H1 (cell line): ENCODE measurements around the gene GLI1. TPM values are rescaled to one million over a fixed set of nuclear protein-coding genes. Genes with fewer than 3 reads are reported as not detected.

Experiments used
- CTCF ChIA-PET: fragments of 300-600 bp; sonication (Branson Sonifier 250); formaldehyde crosslinking; loops from one replicate; lab custom pipeline; 2021; ENCODE audit not compliant: partially characterized antibody; lab: Charles Lee
- POLR2A ChIA-PET: fragments of 300-600 bp; sonication (Branson Sonifier 250); formaldehyde crosslinking; loops from one replicate; lab custom pipeline; 2021; ENCODE audit warnings: inconsistent platforms; ENCODE audit not compliant: partially characterized antibody; lab: Charles Lee
- DNase-seq, 2 experiments: peaks; one replicate each; pipeline versions ENCODE4 v3.0.0 to v3.0.0-alpha.2; 2010 to 2022; ENCODE audit warnings: low spot score in 2 of 2, low read depth in 1 of 2, mixed read lengths in 1 of 2
- FAIRE-seq: peaks from 2 replicates; lab custom pipeline; 2011; peaks lifted over from hg19 to GRCh38; lab: Jason Lieb, UNC
- H2AFZ ChIP-seq: 2 replicates; pipeline ENCODE4 v1.8.1; 2012; ENCODE audit warnings: low read length, inconsistent platforms
- H2AK5ac ChIP-seq: 2 replicates; pipeline ENCODE4 v1.6.1; 2013; ENCODE audit warnings: low read depth, low read length
- H2BK120ac ChIP-seq: replicated peaks from 2 replicates; pipeline ENCODE3; 2013; ENCODE audit warnings: low read depth, low read length, inconsistent platforms
- H2BK12ac ChIP-seq: 2 replicates; pipeline ENCODE4 v1.6.1; 2013; ENCODE audit warnings: low read depth, low read length
- H2BK15ac ChIP-seq: 2 replicates; pipeline ENCODE4 v1.6.1; 2013; ENCODE audit warnings: low read length
- H2BK20ac ChIP-seq: 2 replicates; pipeline ENCODE4 v1.6.1; 2013; ENCODE audit warnings: low read length
- H2BK5ac ChIP-seq: 2 replicates; pipeline ENCODE4 v1.6.1; 2013; ENCODE audit warnings: low read depth, low read length
- H3K14ac ChIP-seq: 2 replicates; pipeline ENCODE4 v1.6.1; 2013; ENCODE audit warnings: inconsistent platforms; ENCODE audit not compliant: insufficient read length
- H3K18ac ChIP-seq: 2 replicates; pipeline ENCODE4 v1.6.1; 2013; ENCODE audit warnings: low read length; ENCODE audit errors: extremely low read depth
- H3K23ac ChIP-seq: 2 replicates; pipeline ENCODE4 v1.6.1; 2013; ENCODE audit warnings: inconsistent platforms; ENCODE audit not compliant: insufficient read length
- H3K23me2 ChIP-seq: 2 replicates; pipeline ENCODE4 v1.6.1; 2013; ENCODE audit warnings: low read depth, low read length
- H3K27ac ChIP-seq: 2 replicates; pipeline ENCODE4 v1.6.1; 2011; ENCODE audit warnings: low read depth, low read length, inconsistent platforms
- H3K27me3 ChIP-seq, 4 experiments: replicated peaks in 1 of 4; 1 replicate in 1 of 4; 2 replicates in 3 of 4; pipeline versions ENCODE4 v1.6.1 to v1.8.1; 2011 to 2013; ENCODE audit warnings: low read length in 3 of 4, mild to moderate bottlenecking in 3 of 4, inconsistent platforms in 2 of 4, mixed read lengths in 2 of 4, moderate library complexity in 1 of 4; ENCODE audit not compliant: control insufficient read depth in 3 of 4, insufficient read depth in 3 of 4; ENCODE audit errors: extremely low read depth in 1 of 4
- H3K36me3 ChIP-seq, 4 experiments: 2 replicates each; pipeline versions ENCODE4 v1.6.1 to v1.8.1; 2011 to 2013; ENCODE audit warnings: mild to moderate bottlenecking in 4 of 4, low read length in 3 of 4, moderate library complexity in 2 of 4, control low read depth in 1 of 4, inconsistent platforms in 1 of 4; ENCODE audit not compliant: insufficient read depth in 4 of 4, control insufficient read depth in 2 of 4
- H3K4ac ChIP-seq: replicated peaks from 2 replicates; pipeline ENCODE3; 2013; ENCODE audit warnings: low read length, low read depth, mixed read lengths, inconsistent platforms; ENCODE audit not compliant: insufficient read length
- H3K4me1 ChIP-seq, 4 experiments: replicated peaks in 1 of 4; 1 replicate in 1 of 4; 2 replicates in 3 of 4; pipeline versions ENCODE4 v1.6.1 to v1.8.1; 2011 to 2013; ENCODE audit warnings: low read length in 3 of 4, inconsistent platforms in 2 of 4, mixed read lengths in 1 of 4; ENCODE audit not compliant: insufficient read depth in 4 of 4, control insufficient read depth in 3 of 4
- H3K4me2 ChIP-seq, 2 experiments: 2 replicates each; pipeline versions ENCODE4 v1.6.1 to v1.8.1; 2011 to 2013; ENCODE audit warnings: low read depth in 2 of 2, low read length in 2 of 2, control low read depth in 1 of 2, inconsistent platforms in 1 of 2, mild to moderate bottlenecking in 1 of 2; ENCODE audit not compliant: insufficient read depth in 1 of 2
- H3K4me3 ChIP-seq, 4 experiments: fragments of 200-600, 300-600 bp in 1 of 4; sonication (generic), shearing (Covaris generic), sonication (Bioruptor Twin) in 1 of 4; 2 replicates each; pipeline versions ENCODE4 v1.5.1 to v1.8.1; 2011 to 2016; ENCODE audit warnings: low read length in 4 of 4, low read depth in 3 of 4, control low read depth in 2 of 4, inconsistent platforms in 2 of 4, mild to moderate bottlenecking in 2 of 4, mixed read lengths in 1 of 4, moderate library complexity in 1 of 4; ENCODE audit not compliant: insufficient read depth in 2 of 4; ENCODE audit errors: extremely low read depth in 1 of 4
- H3K56ac ChIP-seq: replicated peaks from 2 replicates; pipeline ENCODE3; 2013; ENCODE audit warnings: low read depth, mild to moderate bottlenecking, mixed read lengths, low read length, inconsistent platforms; ENCODE audit not compliant: insufficient read length
- H3K79me1 ChIP-seq: 2 replicates; pipeline ENCODE4 v1.6.1; 2013; ENCODE audit warnings: low read depth, low read length, control low read depth
- H3K79me2 ChIP-seq, 2 experiments: 2 replicates each; pipeline versions ENCODE4 v1.6.1 to v1.8.1; 2012 to 2013; ENCODE audit warnings: low read length in 2 of 2, mild to moderate bottlenecking in 2 of 2, inconsistent platforms in 1 of 2; ENCODE audit not compliant: insufficient read depth in 2 of 2, control insufficient read depth in 1 of 2
- H3K9ac ChIP-seq, 4 experiments: replicated peaks in 1 of 4; 1 replicate in 1 of 4; 2 replicates in 3 of 4; pipeline versions ENCODE4 v1.6.1 to v1.8.1; 2011 to 2013; ENCODE audit warnings: low read depth in 3 of 4, low read length in 3 of 4, control low read depth in 2 of 4, mild to moderate bottlenecking in 2 of 4, moderate library complexity in 2 of 4, inconsistent platforms in 1 of 4; ENCODE audit errors: extremely low read depth in 1 of 4
- H3K9me3 ChIP-seq, 2 experiments: 2 replicates each; pipeline versions ENCODE4 v1.6.1 to v1.8.1; 2012 to 2013; ENCODE audit warnings: mild to moderate bottlenecking in 2 of 2, moderate library complexity in 2 of 2, control low read depth in 1 of 2, inconsistent platforms in 1 of 2, low read depth in 1 of 2, low read length in 1 of 2, mixed read lengths in 1 of 2; ENCODE audit not compliant: insufficient read depth in 2 of 2
- H4K20me1 ChIP-seq, 2 experiments: replicated peaks in 1 of 2; 2 replicates each; pipeline versions ENCODE3 to v1.8.1; 2011 to 2013; ENCODE audit warnings: inconsistent platforms in 2 of 2, low read length in 2 of 2, mild to moderate bottlenecking in 1 of 2; ENCODE audit not compliant: insufficient read depth in 2 of 2, control insufficient read depth in 1 of 2
- H4K5ac ChIP-seq: 2 replicates; pipeline ENCODE4 v1.6.1; 2013; ENCODE audit warnings: low read length, low read depth, mixed read lengths, inconsistent platforms; ENCODE audit not compliant: insufficient read length
- H4K8ac ChIP-seq: 2 replicates; pipeline ENCODE4 v1.8.0; 2013; ENCODE audit warnings: mild to moderate bottlenecking, moderate library complexity, low read length, inconsistent platforms; ENCODE audit not compliant: insufficient read depth; ENCODE audit errors: extremely low read depth
- H4K91ac ChIP-seq: replicated peaks from 2 replicates; pipeline ENCODE3; 2013; ENCODE audit warnings: low read length, mixed read lengths, inconsistent platforms; ENCODE audit not compliant: insufficient read length
- FOSL1 ChIP-seq: IDR thresholded peaks from 2 replicates; pipeline ENCODE4 v1.6.1; 2011; ENCODE audit warnings: mild to moderate bottlenecking, low read depth, low read length, moderate library complexity; ENCODE audit not compliant: insufficient read depth
- WGBS, 2 experiments: shearing (Covaris generic) in 1 of 2; methylation state at CpG; one replicate each; pipeline versions ENCODE4 v1.1.6 to v1.1.7; 2013 to 2015; ENCODE audit warnings: low lambda C conversion rate in 2 of 2, mixed read lengths in 2 of 2, inconsistent platforms in 1 of 2, low coverage in 1 of 2, missing lambda C conversion rate in 1 of 2; ENCODE audit not compliant: insufficient replicate concordance in 2 of 2, insufficient coverage in 1 of 2, insufficient read length in 1 of 2; ENCODE audit errors: extremely low coverage in 1 of 2, missing lambda C conversion rate in 1 of 2; 5-methylcytosine and 5-hydroxymethylcytosine counted together
- microRNA counts: library from miRNA; unstranded; fragments of <30 nt; microRNA quantifications from one replicate; lab custom pipeline; 2015
- microRNA-seq, 2 experiments: library from miRNA; unstranded; fragments of <30 nt; microRNA quantifications; one replicate each; pipeline versions ENCODE4 to v1.2.0, GENCODE V29; 2016 to 2020; ENCODE audit warnings: borderline microRNAs expressed in 2 of 2, borderline number of aligned reads in 2 of 2, borderline replicate concordance in 1 of 2
- polyA plus RNA-seq, 7 experiments: library from polyadenylated mRNA; depleted of rRNA in 3 of 7; stranded (reverse) in 5 of 7; unstranded in 2 of 7; fragments of >200 nt in 5 of 7; fragments of 200-250 nt in 2 of 7; gene quantifications; 1 replicate in 5 of 7; 2 replicates in 1 of 7; 4 replicates in 1 of 7; pipeline versions ENCODE4 v1.2.1 to v1.2.3, GENCODE V29; 2011 to 2013; ENCODE audit warnings: missing spikeins in 2 of 7, mixed read lengths in 2 of 7
- small RNA-seq: library from polyadenylated mRNA; stranded (forward); fragments of <200 nt; extraction: miRNeasy Mini kit (QIAGEN cat#:217004); gene quantifications from one replicate; pipeline ENCODE3, GENCODE V24; 2013; ENCODE audit not compliant: insufficient read depth
- total RNA-seq: library from RNA; stranded (reverse); fragmentation: NEBNext Ultra II Directional; extraction: Animal tissue kit (Norgen Biotek cat#: 25700); gene quantifications from 2 replicates; pipeline ENCODE4 v1.2.1, GENCODE V29; 2021

The GLI1 gene
- total and polyA plus RNA-seq, 2 of the 8 experiments (the other 6 are each of a cell fraction or from before 2014, with no cell fraction given): 23.5 to 25.3 TPM

DNA sequence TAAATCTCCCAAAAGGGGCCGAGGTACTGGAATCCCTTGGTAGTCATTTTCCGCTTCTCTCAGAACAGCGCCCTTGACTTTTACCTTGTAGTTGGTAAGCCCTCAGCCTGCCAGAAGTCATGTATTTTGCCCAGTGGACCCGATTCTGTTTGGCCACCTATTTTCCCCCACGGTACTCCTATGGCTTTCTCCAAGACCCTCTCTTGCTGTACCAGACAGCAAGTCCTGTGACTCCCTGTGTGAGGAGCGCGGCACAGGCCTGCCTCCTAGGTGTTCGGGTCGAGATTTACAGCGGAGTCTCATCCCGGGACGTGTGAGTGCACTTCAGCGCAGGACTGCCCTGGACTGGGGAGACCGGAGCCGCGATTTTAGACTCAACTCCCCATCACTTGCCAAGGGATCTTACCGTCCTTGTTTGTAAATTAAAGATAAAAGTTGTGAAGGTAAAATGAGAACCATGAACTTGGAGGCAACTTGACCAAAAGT is 62.0 kb downstream of the GLI1 start:
- Histone ChIP-seq H2BK12ac (no peak overlapping the region; the same call in 1 of the 2 replicates), H3K18ac (no peak overlapping the region), H2BK20ac (no peak overlapping the region), H2AK5ac (no peak overlapping the region), H2BK5ac (no peak overlapping the region), H2BK120ac (no peak overlapping the region), H4K91ac (no peak overlapping the region), H3K23ac (no peak overlapping the region), H3K4ac (no peak overlapping the region), H3K36me3 (peaks cover 13 to 35% (median 13%) of the 10 kb centered on the region in 4 experiments), H3K4me3 (peak overlapping the region; percentile 55 to 95 (median 64)), H3K27me3 (no peaks in the 10 kb centered on the region), H2AFZ (no peak overlapping the region), H4K5ac (no peak overlapping the region), H3K56ac (no peak overlapping the region), H3K4me2 (peak overlapping the region; percentile 81 to 83), H3K9ac (no peak overlapping the region), H3K4me1 (peaks cover 8 to 24% (median 14%) of the 10 kb centered on the region in 4 experiments), H2BK15ac (no peak overlapping the region)
- POLR2A ChIA-PET: interaction anchor here (0.7 to 6.0 kb wide), 6 partner anchors 9 to 293 kb away, joined by 3 to 60 read pairs (median 22); partner anchors contain the start of gene KIF5A
- DNase-seq (peak in 1 of 2 experiments; percentile 62), FAIRE-seq (no peak)
- CTCF ChIA-PET: interaction anchor here (0.8 to 2.0 kb wide), 4 partner anchors 31 to 279 kb away, joined by 3 to 4 read pairs (median 3); no protein-coding TSS in a partner anchor
- WGBS, 2 experiments: 32% methylated on average over 17 of the region's 17 CpGs; no CpG with 5 or more reads in 1 of the 2 experiments
- no peak for TF ChIP-seq FOSL1
- TF ChIP-seq, all 59 proteins: peak for 0
- no peak overlapping the region for H4K8ac ChIP-seq
- peaks cover 0 to 29% of the 10 kb centered on the region in 2 experiments; a peak in 2 of 4 replicates for H3K79me2 ChIP-seq
- no peak overlapping the region for H3K14ac ChIP-seq
- no peaks in the 10 kb centered on the region; the same call in 1 of the 2 replicates for H3K79me1 ChIP-seq
- no peaks in the 10 kb centered on the region for H3K9me3 ChIP-seq
- no peak overlapping the region for H3K27ac ChIP-seq
- peaks cover 19% of the 10 kb centered on the region for H3K23me2 ChIP-seq
- peaks cover 7 to 21% of the 10 kb centered on the region in 2 experiments for H4K20me1 ChIP-seq

MicroRNAs within 50 kb of the gene (microRNA counts, 767-probe panel; counts per million panel counts)
- microRNA hsa-miR-616-3p (lab: Ali Mortazavi, UCI): 879 counts per million, percentile 95 among the panel's probes with 10 or more counts

Small RNA genes within 50 kb of the gene (microRNA-seq; reads per million reads assigned to microRNA genes)
- gene MIR616: 0 reads per million in 2 experiments
- 0 to 0.20 reads per million in 2 experiments for gene MIR6758

Small RNA genes within 50 kb of the gene (small RNA-seq; reads per million reads assigned to genes)
- 0.69 reads per million for gene MIR616
- gene RNU6-879P: not detected

Other genes with a start within 250 kb of the GLI1 start
- gene NXPH4, start 243.0 kb upstream of the GLI1 start, total RNA-seq: 1.7 and 1.8 TPM in 2 replicates
- gene NXPH4, start 243.0 kb upstream of the GLI1 start, polyA plus RNA-seq (2011; rRNA removed): 0.92 and 1.4 TPM in 2 replicates
- 274 and 283 TPM in 2 replicates for gene SHMT2, start 230.1 kb upstream of the GLI1 start, total RNA-seq
- gene SHMT2, start 230.1 kb upstream of the GLI1 start, polyA plus RNA-seq (2011; rRNA removed): 520 and 847 TPM in 2 replicates
- 1.3 and 1.9 TPM in 2 replicates for gene STAC3, start 208.6 kb upstream of the GLI1 start, total RNA-seq
- 0.70 and 0.77 TPM in 2 replicates for gene STAC3, start 208.6 kb upstream of the GLI1 start, polyA plus RNA-seq (2011; rRNA removed)
- 23.7 and 27.0 TPM in 2 replicates for gene R3HDM2, start 28.7 kb upstream of the GLI1 start, total RNA-seq
- 25.6 and 37.1 TPM in 2 replicates for gene R3HDM2, start 28.7 kb upstream of the GLI1 start, polyA plus RNA-seq (2011; rRNA removed)
- not detected in 2 replicates for gene INHBC, start 25.0 kb upstream of the GLI1 start, total RNA-seq
- 0.15 and 0.30 TPM in 2 replicates for gene INHBC, start 25.0 kb upstream of the GLI1 start, polyA plus RNA-seq (2011; rRNA removed)
- 7.0 and 10.2 TPM in 2 replicates for gene INHBE, start 4.5 kb upstream of the GLI1 start, total RNA-seq
- gene INHBE, start 4.5 kb upstream of the GLI1 start, polyA plus RNA-seq (2011; rRNA removed): 18.8 and 31.9 TPM in 2 replicates
- 2.3 and 3.2 TPM in 2 replicates for gene ARHGAP9, start 20.1 kb downstream of the GLI1 start, total RNA-seq
- 6.0 and 7.0 TPM in 2 replicates for gene ARHGAP9, start 20.1 kb downstream of the GLI1 start, polyA plus RNA-seq (2011; rRNA removed)
- 398 and 407 TPM in 2 replicates for gene MARS1, start 28.3 kb downstream of the GLI1 start, total RNA-seq
- gene MARS1, start 28.3 kb downstream of the GLI1 start, polyA plus RNA-seq (2011; rRNA removed): 194 and 255 TPM in 2 replicates
- gene DDIT3, start 60.7 kb downstream of the GLI1 start, total RNA-seq: 4.9 TPM in 2 replicates
- 4.7 and 5.7 TPM in 2 replicates for gene DDIT3, start 60.7 kb downstream of the GLI1 start, polyA plus RNA-seq (2011; rRNA removed)
- 32.3 and 32.7 TPM in 2 replicates for gene MBD6, start 63.0 kb downstream of the GLI1 start, total RNA-seq
- gene MBD6, start 63.0 kb downstream of the GLI1 start, polyA plus RNA-seq (2011; rRNA removed): 3.9 and 6.9 TPM in 2 replicates
- 89.3 and 90.3 TPM in 2 replicates for gene DCTN2, start 87.4 kb downstream of the GLI1 start, total RNA-seq
- 91.9 and 140 TPM in 2 replicates for gene DCTN2, start 87.4 kb downstream of the GLI1 start, polyA plus RNA-seq (2011; rRNA removed)
- gene KIF5A, start 90.3 kb downstream of the GLI1 start, total RNA-seq: 21.9 and 22.8 TPM in 2 replicates
- 10.7 and 11.7 TPM in 2 replicates for gene KIF5A, start 90.3 kb downstream of the GLI1 start, polyA plus RNA-seq (2011; rRNA removed)
- 21.4 and 27.1 TPM in 2 replicates for gene PIP4K2C, start 131.4 kb downstream of the GLI1 start, total RNA-seq
- gene PIP4K2C, start 131.4 kb downstream of the GLI1 start, polyA plus RNA-seq (2011; rRNA removed): 21.0 and 25.0 TPM in 2 replicates
- gene DTX3, start 145.0 kb downstream of the GLI1 start, total RNA-seq: 41.8 and 43.4 TPM in 2 replicates
- gene DTX3, start 145.0 kb downstream of the GLI1 start, polyA plus RNA-seq (2011; rRNA removed): 92.5 and 126 TPM in 2 replicates
- 5.9 and 6.4 TPM in 2 replicates for gene ARHGEF25, start 151.7 kb downstream of the GLI1 start, total RNA-seq
- 8.6 and 8.8 TPM in 2 replicates for gene ARHGEF25, start 151.7 kb downstream of the GLI1 start, polyA plus RNA-seq (2011; rRNA removed)
- gene B4GALNT1, start 173.4 kb downstream of the GLI1 start, total RNA-seq: 1.4 and 1.5 TPM in 2 replicates
- gene B4GALNT1, start 173.4 kb downstream of the GLI1 start, polyA plus RNA-seq (2011; rRNA removed): 2.2 and 2.3 TPM in 2 replicates
- gene OS9, start 234.3 kb downstream of the GLI1 start, total RNA-seq: 71.0 and 74.3 TPM in 2 replicates
- gene OS9, start 234.3 kb downstream of the GLI1 start, polyA plus RNA-seq (2011; rRNA removed): 108 and 146 TPM in 2 replicates